SJCRH30 (cell line): ENCODE results near the gene RHOV. TPM values are rescaled to one million over a fixed set of nuclear protein-coding genes. Genes with fewer than 3 reads are reported as not detected.

Experiments
- DNase-seq, 2 experiments: peaks; one replicate each; pipeline ENCODE4 v3.0.0-alpha.2; 2015 to 2020
- H3K27ac ChIP-seq: fragments of 250-450 bp; sonication (Bioruptor Pico); 2 replicates; pipeline ENCODE4 v1.5.1; 2020; ENCODE audit warnings: mild to moderate bottlenecking, moderate library complexity
- H3K27me3 ChIP-seq: fragments of 250-450 bp; sonication (Bioruptor Pico); 2 replicates; pipeline ENCODE4 v1.5.1; 2020; ENCODE audit warnings: mild to moderate bottlenecking, moderate library complexity
- H3K36me3 ChIP-seq: fragments of 250-450 bp; sonication (Bioruptor Pico); 2 replicates; pipeline ENCODE4 v1.5.1; 2020; ENCODE audit warnings: mild to moderate bottlenecking, moderate library complexity
- H3K4me1 ChIP-seq: fragments of 250-450 bp; sonication (Bioruptor Pico); 2 replicates; pipeline ENCODE4 v1.5.1; 2020; ENCODE audit warnings: mild to moderate bottlenecking, moderate library complexity
- H3K4me3 ChIP-seq: fragments of 250-450 bp; sonication (Bioruptor Pico); 2 replicates; pipeline ENCODE4 v1.5.1; 2020; ENCODE audit warnings: mild to moderate bottlenecking, moderate library complexity
- H3K9me3 ChIP-seq: fragments of 250-450 bp; sonication (Bioruptor Pico); replicated peaks from 2 replicates; pipeline ENCODE4 v1.5.1; 2020; ENCODE audit warnings: mild to moderate bottlenecking, moderate library complexity
- total RNA-seq: library from RNA; depleted of rRNA; stranded (reverse); fragments of >200 nt; shearing (Covaris generic); gene quantifications from 2 replicates; pipeline ENCODE4 v1.2.3, GENCODE V29; 2014

Gene RHOV
- total RNA-seq, 1 experiment from 2014 or later, result 0.61 TPM

DNA sequence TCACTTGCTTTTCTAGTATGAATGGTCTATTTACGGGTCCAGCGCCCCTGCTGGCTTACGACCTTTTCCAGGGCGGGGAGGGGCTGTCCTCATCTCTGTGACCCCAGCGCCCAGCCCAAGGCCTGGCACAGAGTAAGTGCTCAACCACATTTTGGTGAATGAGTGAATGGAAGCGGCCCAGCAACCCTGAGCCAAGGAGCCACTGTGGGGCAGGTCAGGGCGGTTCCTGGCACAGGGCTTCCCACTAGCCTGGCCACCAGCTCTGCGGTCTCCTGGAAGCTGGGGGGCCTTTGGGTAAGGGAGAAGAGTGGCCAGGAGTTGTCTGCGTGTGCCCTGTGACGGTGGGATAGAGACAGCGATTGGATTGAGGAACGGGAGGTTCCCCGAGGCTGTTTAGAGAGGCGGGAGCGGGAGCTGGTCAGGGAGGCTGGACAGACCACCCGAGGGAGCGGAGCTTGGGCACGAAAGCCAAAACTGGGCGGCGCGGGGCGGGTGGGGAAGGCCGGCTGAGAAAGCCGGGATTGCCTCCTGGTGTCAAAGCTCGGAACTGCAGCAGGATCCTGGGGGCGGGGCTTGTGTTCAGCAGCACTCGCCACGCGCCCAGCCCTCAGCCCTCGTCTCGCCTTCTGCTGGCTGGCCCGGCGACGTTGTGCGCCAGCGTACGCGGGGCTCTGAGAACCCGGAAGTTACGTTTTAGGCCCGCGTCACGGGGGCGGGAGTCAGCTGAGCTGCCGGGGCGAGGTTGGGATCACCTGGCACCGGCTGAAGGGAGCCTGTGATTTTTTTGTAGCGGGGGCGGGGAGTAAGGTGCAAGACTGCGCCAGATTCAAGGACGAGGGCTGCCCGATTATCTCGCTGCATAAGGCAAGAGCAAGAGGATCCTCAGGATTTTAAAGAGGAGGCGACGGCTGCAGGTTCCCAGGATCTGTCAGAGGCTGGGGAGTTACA is 20.0 kb upstream of the RHOV start, which contains the start of gene VPS18:
TSS of gene VPS18 (plus strand) at position 718 of the 948 bp plus-strand sequence. CDS start 319 bp downstream, outside the sequence.
- peak within 1 kb of the TSS; percentile 70 for H3K4me3 ChIP-seq
- H3K4me1 ChIP-seq, result no peaks in the 10 kb centered on the region
- H3K36me3 ChIP-seq, result no peaks in the 10 kb centered on the region
- H3K27me3 ChIP-seq, result no peaks in the 10 kb centered on the region
- DNase-seq, result peak; percentile 96 to 97
- peak within 1 kb of the TSS; percentile 14; the same call in 1 of the 2 replicates for H3K27ac ChIP-seq
- no peaks in the 10 kb centered on the region for H3K9me3 ChIP-seq

DNA sequence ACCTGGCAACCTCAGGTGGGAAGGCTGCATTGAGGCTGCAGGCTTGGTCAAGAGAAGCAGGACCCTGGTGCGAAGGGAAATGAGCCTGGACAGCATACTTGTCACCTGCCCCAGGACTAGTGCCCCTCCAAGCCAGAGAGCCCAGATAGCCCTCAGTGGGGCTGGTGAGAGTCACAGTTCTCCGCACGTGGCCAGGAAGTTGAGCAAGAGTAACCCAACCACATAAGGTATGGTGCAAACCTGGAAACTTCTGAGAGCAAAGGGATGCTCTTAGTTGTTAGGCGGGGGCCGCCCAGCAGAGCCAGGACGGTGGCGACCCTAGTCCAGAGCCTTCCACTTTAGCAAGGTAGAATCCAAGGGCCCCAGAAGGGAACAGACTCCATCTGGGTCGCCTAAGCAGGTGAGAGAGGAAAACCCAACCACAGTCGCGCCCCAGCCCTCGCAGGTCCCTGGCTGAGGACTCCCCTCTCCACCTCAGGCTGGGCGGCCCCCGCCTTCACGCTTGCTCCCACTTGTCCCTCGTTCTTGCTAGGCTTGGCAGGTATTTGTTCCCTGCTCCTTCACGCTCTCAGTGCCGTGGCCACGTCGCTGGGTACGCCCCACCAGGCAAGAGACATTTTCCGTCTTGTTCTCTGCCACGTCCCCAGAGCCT is 19.1 kb upstream of the RHOV start:
- Histone ChIP-seq H3K4me3 (no peak overlapping the region; the same call in 1 of the 2 replicates), H3K9me3 (no peaks in the 10 kb centered on the region), H3K27ac (no peak overlapping the region), H3K4me1 (no peaks in the 10 kb centered on the region), H3K36me3 (no peaks in the 10 kb centered on the region), H3K27me3 (no peaks in the 10 kb centered on the region)
- DNase-seq, result no peak

DNA sequence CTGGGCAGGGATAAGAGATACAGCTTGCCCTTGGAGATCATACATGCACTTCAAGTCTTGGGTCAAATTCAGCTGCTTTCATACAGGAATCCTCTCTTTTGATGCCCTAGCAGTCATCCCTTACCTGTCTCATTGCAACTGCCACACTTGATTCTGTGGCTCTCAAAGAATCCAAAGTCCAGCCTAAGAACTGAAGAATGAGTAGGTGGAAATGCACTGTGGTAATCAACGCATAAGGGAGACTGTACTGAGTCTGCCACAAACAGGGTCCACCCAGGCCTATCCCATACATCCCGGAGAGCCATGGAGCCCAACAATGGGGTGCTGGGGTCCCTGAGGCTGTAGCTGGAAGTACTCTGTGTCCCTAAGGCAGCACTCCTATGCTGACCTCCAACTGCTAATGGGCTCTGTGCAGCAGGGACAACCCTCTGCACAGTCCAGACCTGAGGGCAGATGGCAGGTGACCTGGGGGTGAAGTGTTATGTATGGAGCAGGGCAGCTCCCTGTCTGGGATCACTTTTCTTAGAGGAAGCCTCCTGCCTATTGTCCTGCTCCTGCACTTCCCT is 18.5 kb upstream of the RHOV start:
- no peaks in the 10 kb centered on the region for H3K36me3 ChIP-seq
- no peak for DNase-seq
- H3K9me3 ChIP-seq, result no peaks in the 10 kb centered on the region
- H3K4me1 ChIP-seq, result no peaks in the 10 kb centered on the region
- no peaks in the 10 kb centered on the region for H3K27me3 ChIP-seq
- no peak overlapping the region for H3K4me3 ChIP-seq
- H3K27ac ChIP-seq, result no peak overlapping the region

DNA sequence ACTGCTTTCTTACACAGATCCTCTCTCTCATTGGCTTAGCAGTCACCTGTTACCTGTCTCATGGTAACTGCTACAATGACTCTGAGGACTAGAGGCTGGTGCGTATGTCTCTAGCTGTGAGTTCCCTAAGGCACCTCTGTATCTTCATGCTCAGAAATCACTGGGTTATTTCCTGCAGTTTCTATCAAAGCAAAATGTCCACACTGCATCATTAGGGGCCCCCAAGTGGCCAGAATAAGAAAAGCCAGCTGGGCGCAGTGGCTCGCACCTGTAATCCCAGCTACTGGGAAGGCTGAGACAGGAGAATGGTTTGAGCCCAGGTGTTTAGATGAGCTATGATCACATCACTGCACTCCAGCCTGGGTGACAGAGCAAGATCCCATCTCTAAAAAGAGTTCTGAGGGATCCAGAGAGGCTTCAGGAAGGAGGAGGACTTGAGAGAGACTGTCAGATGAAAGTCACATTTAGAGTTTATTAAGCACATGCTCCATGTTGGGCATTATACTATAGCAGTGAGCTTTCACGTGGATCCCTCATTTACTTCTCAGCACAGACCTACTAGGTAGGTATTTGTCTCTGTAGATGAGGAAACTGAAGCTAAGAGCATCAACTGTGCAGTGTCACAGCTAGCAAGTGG is 17.9 kb upstream of the RHOV start:
- Histone ChIP-seq H3K4me3 (no peak overlapping the region), H3K27me3 (no peaks in the 10 kb centered on the region), H3K36me3 (no peaks in the 10 kb centered on the region), H3K9me3 (no peaks in the 10 kb centered on the region), H3K27ac (no peak overlapping the region), H3K4me1 (no peaks in the 10 kb centered on the region)
- peak in 1 of 2 experiments; percentile 69 for DNase-seq

DNA sequence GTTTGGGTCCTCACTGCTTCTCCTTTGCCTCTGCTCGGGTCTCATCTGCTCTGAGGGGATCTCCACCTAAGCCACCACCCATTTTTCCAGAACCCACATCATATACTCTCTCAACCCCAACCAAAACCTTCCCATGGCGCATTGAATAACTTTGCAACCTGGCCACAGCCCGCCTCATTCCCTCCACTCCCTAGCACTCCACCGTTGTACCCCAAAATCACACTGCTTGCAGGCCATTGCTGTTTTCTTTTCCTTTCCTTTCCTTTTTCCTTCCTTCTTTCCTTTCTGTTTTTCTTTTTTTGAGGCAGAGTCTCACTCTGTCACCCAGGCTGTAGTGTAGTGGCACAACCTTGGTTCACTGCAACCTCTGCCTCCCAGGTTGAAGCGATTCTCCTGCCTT is 17.1 kb upstream of the RHOV start:
- Histone ChIP-seq H3K27ac (no peak overlapping the region), H3K4me3 (no peak overlapping the region), H3K4me1 (no peaks in the 10 kb centered on the region), H3K36me3 (no peaks in the 10 kb centered on the region), H3K9me3 (no peaks in the 10 kb centered on the region), H3K27me3 (no peaks in the 10 kb centered on the region)
- DNase-seq, result no peak

- Histone ChIP-seq H3K4me3 (no peak overlapping the region), H3K27ac (no peak overlapping the region), H3K4me1 (no peaks in the 10 kb centered on the region), H3K27me3 (no peaks in the 10 kb centered on the region), H3K9me3 (no peaks in the 10 kb centered on the region), H3K36me3 (no peaks in the 10 kb centered on the region)
- DNase-seq, result no peak
Observed at GRCh38 chr15:40889112-40889511, 15.1 kb upstream of the RHOV start.

- Histone ChIP-seq H3K4me1 (no peaks in the 10 kb centered on the region), H3K27me3 (no peaks in the 10 kb centered on the region), H3K27ac (no peak overlapping the region), H3K9me3 (no peaks in the 10 kb centered on the region), H3K4me3 (no peak overlapping the region), H3K36me3 (no peaks in the 10 kb centered on the region)
- DNase-seq, result peak in 1 of 2 experiments; percentile 50
Observed at GRCh38 chr15:40886586-40886985, 12.6 kb upstream of the RHOV start.

GRCh38 chr15:40881351-40881750 is 7.3 kb upstream of the RHOV start:
- no peaks in the 10 kb centered on the region for H3K9me3 ChIP-seq
- no peak overlapping the region for H3K27ac ChIP-seq
- H3K27me3 ChIP-seq, result no peaks in the 10 kb centered on the region
- DNase-seq, result no peak
- no peaks in the 10 kb centered on the region for H3K4me1 ChIP-seq
- no peak overlapping the region for H3K4me3 ChIP-seq
- no peaks in the 10 kb centered on the region for H3K36me3 ChIP-seq

DNA sequence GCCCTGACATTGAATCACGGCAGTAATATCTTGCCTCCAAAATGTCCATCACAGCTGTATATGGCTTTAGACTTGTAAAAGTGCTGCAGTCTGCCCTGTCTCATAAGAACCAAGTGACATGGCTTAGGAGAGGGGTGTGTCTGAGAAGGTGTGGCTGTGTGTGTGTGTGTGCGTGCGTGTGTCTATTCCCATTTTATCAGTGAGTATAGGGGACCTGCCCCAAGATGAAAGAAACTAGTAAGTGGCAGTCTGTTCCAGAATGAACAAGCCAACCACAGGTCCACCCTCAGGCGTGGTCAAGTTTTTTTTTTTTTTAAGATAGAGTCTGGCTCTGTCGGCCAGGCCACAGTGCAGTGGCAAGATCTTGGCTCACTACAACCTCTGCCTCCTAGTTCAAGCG is 5.6 kb upstream of the RHOV start:
- DNase-seq, result no peak
- no peaks in the 10 kb centered on the region for H3K27me3 ChIP-seq
- H3K4me3 ChIP-seq, result no peak overlapping the region
- H3K36me3 ChIP-seq, result no peaks in the 10 kb centered on the region
- H3K9me3 ChIP-seq, result no peaks in the 10 kb centered on the region
- no peak overlapping the region for H3K27ac ChIP-seq
- H3K4me1 ChIP-seq, result no peaks in the 10 kb centered on the region

DNA sequence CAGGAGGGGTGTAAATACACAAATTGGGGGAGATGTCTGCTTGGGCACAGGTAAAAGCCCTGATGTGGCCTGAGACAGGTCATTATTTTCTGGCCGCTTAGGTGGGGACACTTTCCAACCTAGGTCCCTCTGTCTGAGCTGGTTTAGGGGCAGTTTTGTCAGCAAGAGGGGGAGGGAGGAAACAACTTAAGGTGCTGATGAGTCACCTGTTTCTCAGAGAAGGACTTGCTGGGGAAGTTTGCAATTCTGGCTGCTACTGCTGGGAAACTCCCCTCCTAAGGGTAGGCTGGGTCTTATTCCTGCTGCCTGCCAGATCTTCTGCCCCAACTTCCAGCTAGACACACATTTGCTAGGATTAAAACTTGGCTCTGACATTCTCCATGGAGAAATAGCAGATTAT is 4.8 kb upstream of the RHOV start:
- Histone ChIP-seq H3K4me3 (no peak overlapping the region), H3K4me1 (no peaks in the 10 kb centered on the region), H3K9me3 (no peaks in the 10 kb centered on the region), H3K27ac (no peak overlapping the region), H3K27me3 (no peaks in the 10 kb centered on the region), H3K36me3 (no peaks in the 10 kb centered on the region)
- no peak for DNase-seq

DNA sequence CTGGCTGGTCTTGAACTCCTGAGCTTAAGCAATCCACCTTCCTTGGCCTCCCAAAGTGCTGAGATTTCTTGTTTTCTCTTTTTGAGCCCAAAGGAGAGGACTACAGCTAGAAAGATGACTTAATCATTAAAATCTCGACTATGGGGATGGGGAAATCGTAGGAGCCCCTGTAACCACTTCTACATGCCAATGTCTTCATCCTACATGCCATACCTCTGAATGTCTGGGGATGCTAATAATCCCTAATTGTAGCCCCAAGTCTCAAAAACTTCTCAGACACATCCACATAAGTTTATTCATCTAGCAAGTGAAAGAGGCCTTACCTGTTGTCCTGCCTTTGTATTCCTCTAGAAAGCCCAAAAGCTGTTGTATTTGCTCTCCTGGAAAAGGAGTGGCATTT is 3.7 kb upstream of the RHOV start:
- H3K27ac ChIP-seq, result no peak overlapping the region
- no peak for DNase-seq
- H3K4me1 ChIP-seq, result no peaks in the 10 kb centered on the region
- H3K4me3 ChIP-seq, result no peak overlapping the region
- no peaks in the 10 kb centered on the region for H3K9me3 ChIP-seq
- H3K36me3 ChIP-seq, result no peaks in the 10 kb centered on the region
- H3K27me3 ChIP-seq, result no peaks in the 10 kb centered on the region

DNA sequence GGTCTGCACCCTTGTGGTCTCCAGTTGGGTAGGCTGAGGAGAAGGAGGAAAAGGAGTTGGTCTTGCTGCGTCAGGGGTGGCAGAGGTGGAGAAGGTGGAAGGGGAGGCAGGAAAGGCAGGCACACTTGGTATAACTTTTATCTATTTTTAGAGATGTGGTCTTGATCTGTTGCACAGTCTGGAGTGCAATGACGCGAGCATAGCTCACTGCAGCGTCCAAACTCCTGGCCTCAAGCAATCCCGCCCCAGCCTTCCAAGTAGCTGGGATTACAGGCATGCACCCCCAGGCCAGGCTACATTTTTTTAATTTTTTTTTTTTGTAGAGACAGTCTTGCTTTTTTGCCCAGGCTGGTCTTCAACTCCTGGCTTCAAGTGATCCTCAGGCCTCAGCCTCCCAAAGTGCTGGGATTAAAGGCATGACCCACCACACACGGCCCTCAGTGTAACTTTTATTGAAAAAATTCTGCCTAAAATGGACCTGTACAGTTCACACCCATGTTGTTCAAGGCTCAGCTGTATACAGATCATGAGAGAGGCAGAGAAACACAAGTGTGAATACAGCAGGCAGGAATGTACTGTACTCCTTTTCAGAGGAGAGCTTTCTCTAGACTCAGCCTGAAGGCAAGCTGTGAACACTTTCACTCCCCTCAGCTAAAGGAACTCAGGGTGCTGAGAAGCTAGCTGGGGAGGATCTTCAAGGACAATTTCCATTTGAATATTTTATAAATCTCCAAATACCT is 2.1 kb upstream of the RHOV start:
- Histone ChIP-seq H3K4me3 (no peak overlapping the region), H3K9me3 (no peaks in the 10 kb centered on the region), H3K36me3 (no peaks in the 10 kb centered on the region), H3K27ac (no peak overlapping the region), H3K4me1 (no peaks in the 10 kb centered on the region), H3K27me3 (no peaks in the 10 kb centered on the region)
- no peak for DNase-seq

GRCh38 chr15:40872791-40873693 is 992 bp downstream of the RHOV start:
- Histone ChIP-seq H3K27me3 (no peaks in the 10 kb centered on the region), H3K36me3 (no peaks in the 10 kb centered on the region), H3K27ac (no peak overlapping the region), H3K4me3 (peak overlapping the region; percentile 56), H3K9me3 (no peaks in the 10 kb centered on the region), H3K4me1 (no peaks in the 10 kb centered on the region)
- peak in 1 of 2 experiments; percentile 79 for DNase-seq
